Neural cell (in vitro differentiated cells): Measurements from ENCODE around the gene UBALD1. TPM values are rescaled to one million over a fixed set of nuclear protein-coding genes. Genes with fewer than 3 reads are reported as not detected.

ENCODE experiments used
- H2AFZ ChIP-seq: fragments of 200-600, 300-800 bp; sonication (generic), shearing (Covaris generic); 2 replicates; pipeline ENCODE4 v1.6.0; 2014; ENCODE audit warnings: low read depth, mild to moderate bottlenecking, antibody characterized with exemption, low read length, moderate library complexity
- H3F3A ChIP-seq: fragments of 200-600 bp; shearing (Covaris generic); 2 replicates; pipeline ENCODE4 v1.6.1; 2016; ENCODE audit warnings: mild to moderate bottlenecking, moderate library complexity, mixed read lengths, antibody characterized with exemption, low read length; ENCODE audit not compliant: insufficient read depth, poor library complexity, severe bottlenecking
- H3K27ac ChIP-seq: fragments of 200-600, 300-800 bp; sonication (generic), shearing (Covaris generic); 2 replicates; pipeline ENCODE4 v1.5.1; 2014; ENCODE audit warnings: mild to moderate bottlenecking, low read length, moderate library complexity
- H3K27me3 ChIP-seq: fragments of 300-800, 200-600 bp; sonication (generic), shearing (Covaris generic); 2 replicates; pipeline ENCODE4 v1.6.0; 2014; ENCODE audit warnings: mild to moderate bottlenecking, low read depth, low read length, moderate library complexity; ENCODE audit not compliant: insufficient read depth
- H3K36me3 ChIP-seq: fragments of 300-800, 200-600 bp; sonication (generic), shearing (Covaris generic); 2 replicates; pipeline ENCODE4 v1.5.1; 2014; ENCODE audit warnings: mild to moderate bottlenecking, antibody characterized with exemption, low read length, moderate library complexity; ENCODE audit not compliant: insufficient read depth
- H3K4me2 ChIP-seq: fragments of 300-800, 200-600 bp; sonication (generic), shearing (Covaris generic); 2 replicates; pipeline ENCODE4 v1.6.0; 2014; ENCODE audit warnings: mild to moderate bottlenecking, low read length
- H3K4me3 ChIP-seq: fragments of 300-800, 200-600 bp; sonication (generic), shearing (Covaris generic); 2 replicates; pipeline ENCODE4 v1.5.1; 2014; ENCODE audit warnings: mild to moderate bottlenecking, low read length, moderate library complexity
- H3K79me2 ChIP-seq: fragments of 200-600 bp; shearing (Covaris generic); replicated peaks from 2 replicates; pipeline ENCODE4 v1.6.0; 2014; ENCODE audit warnings: mild to moderate bottlenecking, low read length, moderate library complexity; ENCODE audit not compliant: insufficient read depth
- H3K9ac ChIP-seq: fragments of 300-800, 200-600 bp; sonication (generic), shearing (Covaris generic); 2 replicates; pipeline ENCODE4 v1.6.1; 2016; ENCODE audit warnings: mild to moderate bottlenecking, low read length, mixed read lengths
- H3K9me2 ChIP-seq: fragments of 200-600 bp; shearing (Covaris generic); 2 replicates; pipeline ENCODE4 v1.6.1; 2016; ENCODE audit warnings: mild to moderate bottlenecking, low read length, mixed read lengths; ENCODE audit not compliant: insufficient read depth
- H3K9me3 ChIP-seq: fragments of 200-600, 300-800 bp; sonication (generic), shearing (Covaris generic); 2 replicates; pipeline ENCODE4 v1.6.1; 2016; ENCODE audit warnings: mild to moderate bottlenecking, mixed run types, low read length, moderate library complexity, mixed read lengths
- H4K20me1 ChIP-seq: fragments of 200-600 bp; shearing (Covaris generic); 2 replicates; pipeline ENCODE4 v1.6.1; 2016; ENCODE audit warnings: mild to moderate bottlenecking, mixed run types; ENCODE audit not compliant: insufficient read depth
- EP300 ChIP-seq: fragments of 450-650 bp; conservative IDR thresholded peaks from 2 replicates; pipeline ENCODE4 v1.6.1; 2014; ENCODE audit warnings: antibody characterized with exemption, mild to moderate bottlenecking, moderate library complexity; ENCODE audit not compliant: poor library complexity, severe bottlenecking
- EZH2 ChIP-seq: fragments of 200-600, 300-800 bp; shearing (Covaris generic), sonication (generic); IDR thresholded peaks from 2 replicates; pipeline ENCODE4 v1.6.1; 2014; ENCODE audit warnings: antibody characterized with exemption, low read length, borderline replicate concordance, mild to moderate bottlenecking; ENCODE audit not compliant: insufficient read depth, poor library complexity, severe bottlenecking
- MXI1 ChIP-seq: fragments of 450-650 bp; conservative IDR thresholded peaks from 2 replicates; pipeline ENCODE4 v1.6.1; 2014; ENCODE audit warnings: antibody characterized with exemption, mild to moderate bottlenecking; ENCODE audit not compliant: poor library complexity, severe bottlenecking
- POLR2AphosphoS5 ChIP-seq: IDR thresholded peaks from 2 replicates; pipeline ENCODE4 v1.6.1; 2012
- RAD21 ChIP-seq: fragments of 450-650 bp; conservative IDR thresholded peaks from 2 replicates; pipeline ENCODE4 v1.6.1; 2014; ENCODE audit warnings: antibody characterized with exemption, mild to moderate bottlenecking, moderate library complexity
- SMC3 ChIP-seq: fragments of 450-650 bp; conservative IDR thresholded peaks from 2 replicates; pipeline ENCODE4 v1.6.1; 2014; ENCODE audit warnings: antibody characterized with exemption, mild to moderate bottlenecking, moderate library complexity; ENCODE audit not compliant: poor library complexity
- TAF1 ChIP-seq: IDR thresholded peaks from 2 replicates; pipeline ENCODE4 v1.6.1; 2012; ENCODE audit warnings: low read depth
- polyA plus RNA-seq: library from polyadenylated mRNA; depleted of rRNA; stranded (reverse); fragments of >200 nt; gene quantifications from 2 replicates; pipeline ENCODE4 v1.2.3, GENCODE V29; 2014
- TF ChIP-seq, protein P1 (sequence below): IDR thresholded peaks from 2 replicates; pipeline ENCODE4 v1.6.1; 2012; ENCODE audit warnings: borderline replicate concordance
- TF ChIP-seq, protein P2 (sequence below): fragments of 450-650 bp; IDR thresholded peaks from 2 replicates; pipeline ENCODE4 v1.5.1; 2014; ENCODE audit warnings: antibody characterized with exemption, mild to moderate bottlenecking, moderate library complexity; ENCODE audit not compliant: poor library complexity, severe bottlenecking

The UBALD1 gene
- polyA plus RNA-seq, 1 donor from 2014 or later, result 3.3 TPM

DNA sequence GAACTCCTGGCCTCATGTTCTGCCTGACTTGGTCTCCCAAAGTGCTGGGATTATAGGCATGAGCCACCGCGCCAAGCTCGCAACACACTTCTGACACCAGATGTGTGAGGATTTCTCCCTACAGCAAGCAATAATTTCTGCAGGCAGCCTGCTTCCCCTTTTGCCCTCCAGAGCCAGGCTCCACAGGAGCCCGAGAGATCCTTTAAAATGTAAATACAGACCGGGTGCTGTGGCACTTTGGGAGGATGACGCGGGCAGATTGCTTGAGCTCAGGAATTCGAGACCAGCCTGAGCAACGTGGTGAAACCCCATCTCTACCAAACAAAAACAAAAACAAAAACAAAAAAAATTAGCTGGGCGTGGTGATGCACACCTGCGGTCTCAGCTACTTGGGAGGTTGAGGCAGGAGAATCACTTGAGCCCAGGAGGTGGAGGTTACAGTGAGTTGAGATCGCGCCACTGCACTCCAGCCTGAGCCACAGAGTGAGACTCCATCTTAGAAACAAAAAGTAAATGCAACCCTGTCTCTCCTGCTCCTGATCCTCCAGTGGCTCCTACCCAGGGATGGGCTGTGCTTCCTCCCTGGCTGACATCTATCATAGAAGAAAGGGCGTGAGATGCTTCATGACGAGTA is 43.9 kb downstream of the UBALD1 start:
- no peaks in the 10 kb centered on the region for H3F3A ChIP-seq
- H3K9me3 ChIP-seq, result no peaks in the 10 kb centered on the region
- H3K79me2 ChIP-seq, result no peaks in the 10 kb centered on the region
- TF ChIP-seq, protein P1, sequence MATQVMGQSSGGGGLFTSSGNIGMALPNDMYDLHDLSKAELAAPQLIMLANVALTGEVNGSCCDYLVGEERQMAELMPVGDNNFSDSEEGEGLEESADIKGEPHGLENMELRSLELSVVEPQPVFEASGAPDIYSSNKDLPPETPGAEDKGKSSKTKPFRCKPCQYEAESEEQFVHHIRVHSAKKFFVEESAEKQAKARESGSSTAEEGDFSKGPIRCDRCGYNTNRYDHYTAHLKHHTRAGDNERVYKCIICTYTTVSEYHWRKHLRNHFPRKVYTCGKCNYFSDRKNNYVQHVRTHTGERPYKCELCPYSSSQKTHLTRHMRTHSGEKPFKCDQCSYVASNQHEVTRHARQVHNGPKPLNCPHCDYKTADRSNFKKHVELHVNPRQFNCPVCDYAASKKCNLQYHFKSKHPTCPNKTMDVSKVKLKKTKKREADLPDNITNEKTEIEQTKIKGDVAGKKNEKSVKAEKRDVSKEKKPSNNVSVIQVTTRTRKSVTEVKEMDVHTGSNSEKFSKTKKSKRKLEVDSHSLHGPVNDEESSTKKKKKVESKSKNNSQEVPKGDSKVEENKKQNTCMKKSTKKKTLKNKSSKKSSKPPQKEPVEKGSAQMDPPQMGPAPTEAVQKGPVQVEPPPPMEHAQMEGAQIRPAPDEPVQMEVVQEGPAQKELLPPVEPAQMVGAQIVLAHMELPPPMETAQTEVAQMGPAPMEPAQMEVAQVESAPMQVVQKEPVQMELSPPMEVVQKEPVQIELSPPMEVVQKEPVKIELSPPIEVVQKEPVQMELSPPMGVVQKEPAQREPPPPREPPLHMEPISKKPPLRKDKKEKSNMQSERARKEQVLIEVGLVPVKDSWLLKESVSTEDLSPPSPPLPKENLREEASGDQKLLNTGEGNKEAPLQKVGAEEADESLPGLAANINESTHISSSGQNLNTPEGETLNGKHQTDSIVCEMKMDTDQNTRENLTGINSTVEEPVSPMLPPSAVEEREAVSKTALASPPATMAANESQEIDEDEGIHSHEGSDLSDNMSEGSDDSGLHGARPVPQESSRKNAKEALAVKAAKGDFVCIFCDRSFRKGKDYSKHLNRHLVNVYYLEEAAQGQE, result no peak
- no peak for TF ChIP-seq SMC3
- no peak for TF ChIP-seq EP300
- no peak for TF ChIP-seq TAF1
- TF ChIP-seq POLR2AphosphoS5, result no peak
- no peak for TF ChIP-seq EZH2
- no peak for TF ChIP-seq RAD21
- no peak for TF ChIP-seq MXI1
- TF ChIP-seq, protein P2, sequence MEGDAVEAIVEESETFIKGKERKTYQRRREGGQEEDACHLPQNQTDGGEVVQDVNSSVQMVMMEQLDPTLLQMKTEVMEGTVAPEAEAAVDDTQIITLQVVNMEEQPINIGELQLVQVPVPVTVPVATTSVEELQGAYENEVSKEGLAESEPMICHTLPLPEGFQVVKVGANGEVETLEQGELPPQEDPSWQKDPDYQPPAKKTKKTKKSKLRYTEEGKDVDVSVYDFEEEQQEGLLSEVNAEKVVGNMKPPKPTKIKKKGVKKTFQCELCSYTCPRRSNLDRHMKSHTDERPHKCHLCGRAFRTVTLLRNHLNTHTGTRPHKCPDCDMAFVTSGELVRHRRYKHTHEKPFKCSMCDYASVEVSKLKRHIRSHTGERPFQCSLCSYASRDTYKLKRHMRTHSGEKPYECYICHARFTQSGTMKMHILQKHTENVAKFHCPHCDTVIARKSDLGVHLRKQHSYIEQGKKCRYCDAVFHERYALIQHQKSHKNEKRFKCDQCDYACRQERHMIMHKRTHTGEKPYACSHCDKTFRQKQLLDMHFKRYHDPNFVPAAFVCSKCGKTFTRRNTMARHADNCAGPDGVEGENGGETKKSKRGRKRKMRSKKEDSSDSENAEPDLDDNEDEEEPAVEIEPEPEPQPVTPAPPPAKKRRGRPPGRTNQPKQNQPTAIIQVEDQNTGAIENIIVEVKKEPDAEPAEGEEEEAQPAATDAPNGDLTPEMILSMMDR, result no peak
- no peaks in the 10 kb centered on the region for H3K27me3 ChIP-seq
- no peak overlapping the region for H3K9ac ChIP-seq
- no peak overlapping the region for H3K4me3 ChIP-seq
- no peak overlapping the region for H3K4me2 ChIP-seq
- H3K9me2 ChIP-seq, result no peaks in the 10 kb centered on the region
- H4K20me1 ChIP-seq, result no peaks in the 10 kb centered on the region
- no peaks in the 10 kb centered on the region for H3K36me3 ChIP-seq
- no peak overlapping the region for H3K27ac ChIP-seq
- H2AFZ ChIP-seq, result no peak overlapping the region

DNA sequence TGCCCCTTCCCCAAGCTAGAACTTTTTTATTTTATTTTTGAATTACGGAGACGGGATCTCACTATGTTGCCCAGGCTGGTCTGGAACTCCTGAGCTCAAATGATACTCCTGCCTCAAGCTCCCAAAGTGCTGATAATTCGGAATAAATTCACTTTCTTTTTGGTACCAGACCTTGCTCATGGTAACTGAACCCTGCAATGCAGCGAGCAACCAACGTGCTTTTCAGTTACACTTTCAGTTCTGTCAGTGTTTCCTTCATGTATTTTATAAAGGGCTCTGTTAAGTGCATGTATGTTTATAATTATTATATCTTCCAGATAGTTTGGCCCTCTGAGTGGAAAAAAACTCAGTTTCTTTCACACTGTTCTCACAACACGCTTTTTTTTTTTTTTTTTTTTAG is 44.6 kb downstream of the UBALD1 start:
- TF ChIP-seq SMC3 (no peak), POLR2AphosphoS5 (no peak), EZH2 (no peak), TAF1 (no peak), EP300 (no peak)
- TF ChIP-seq, protein P1, result no peak
- TF ChIP-seq, protein P2, result no peak
- no peaks in the 10 kb centered on the region for H3F3A ChIP-seq
- H3K4me3 ChIP-seq, result no peak overlapping the region
- no peaks in the 10 kb centered on the region for H3K36me3 ChIP-seq
- H3K9me3 ChIP-seq, result no peaks in the 10 kb centered on the region
- no peak overlapping the region for H2AFZ ChIP-seq
- H4K20me1 ChIP-seq, result no peaks in the 10 kb centered on the region
- no peaks in the 10 kb centered on the region for H3K79me2 ChIP-seq
- H3K27ac ChIP-seq, result no peak overlapping the region
- no peak overlapping the region for H3K9ac ChIP-seq
- no peaks in the 10 kb centered on the region for H3K9me2 ChIP-seq
- H3K27me3 ChIP-seq, result no peaks in the 10 kb centered on the region
- H3K4me2 ChIP-seq, result no peak overlapping the region
